HG02623 (cell line): ENCODE measurements around the gene NACC1.
"Not testable (repeated sequence)": the region's sequence is repeated elsewhere in the genome, so short reads cannot be mapped to it uniquely, and the experiment has no call there.

Experiments
- ATAC-seq: cut with Tn5 transposase; IDR thresholded peaks from one replicate; pipeline ENCODE4 v1.9.1; 2021; ENCODE audit warnings: moderate library complexity; ENCODE audit not compliant: unreplicated experiment

Gene NACC1

DNA sequence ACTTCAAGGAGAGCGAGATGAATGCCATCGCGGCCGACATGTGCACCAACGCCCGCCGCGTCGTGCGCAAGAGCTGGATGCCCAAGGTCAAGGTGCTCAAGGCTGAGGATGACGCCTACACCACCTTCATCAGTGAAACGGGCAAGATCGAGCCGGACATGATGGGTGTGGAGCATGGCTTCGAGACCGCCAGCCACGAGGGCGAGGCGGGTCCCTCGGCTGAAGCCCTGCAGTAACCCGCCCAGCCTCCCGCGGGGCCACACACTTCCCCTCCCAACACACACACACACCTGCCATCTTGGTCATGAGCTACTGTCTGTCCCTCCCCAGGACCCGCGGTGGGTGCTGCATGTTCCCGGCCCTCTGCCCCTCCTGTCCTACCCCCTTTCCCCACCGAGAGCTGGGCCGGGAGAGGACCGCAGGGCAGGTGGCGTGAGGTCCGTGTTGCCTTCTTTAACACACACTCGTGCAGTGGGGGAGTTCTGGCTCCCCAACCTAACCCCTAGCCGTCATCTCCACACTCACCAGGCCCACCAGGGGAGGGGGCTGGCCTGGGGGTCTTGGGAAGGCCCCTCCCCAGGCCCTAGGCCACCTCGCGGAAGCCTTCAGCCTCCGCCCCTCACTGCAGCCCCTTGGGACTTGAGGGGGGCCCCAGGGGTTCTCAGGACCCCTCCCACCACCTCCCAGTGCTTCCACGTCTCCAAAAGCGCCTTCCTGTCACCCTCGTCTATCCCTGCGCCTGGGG lies 20.3 kb downstream of the NACC1 start:
- ATAC-seq = no peak

DNA sequence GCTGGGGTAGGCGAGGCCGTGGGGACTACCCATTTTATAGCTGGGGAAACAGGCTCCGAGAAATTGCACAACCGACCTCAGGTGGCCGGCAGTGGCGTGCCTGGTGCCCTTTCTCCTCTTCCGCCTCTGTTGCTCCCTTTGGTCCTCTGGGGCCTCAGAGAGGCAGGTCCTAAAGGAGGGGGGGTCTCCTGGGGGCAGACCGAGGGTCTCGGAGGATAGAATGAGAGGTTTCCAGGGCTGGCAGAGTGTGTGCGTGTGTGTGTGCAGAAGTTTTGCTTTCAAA lies 20.8 kb downstream of the NACC1 start:
- ATAC-seq = no peak

DNA sequence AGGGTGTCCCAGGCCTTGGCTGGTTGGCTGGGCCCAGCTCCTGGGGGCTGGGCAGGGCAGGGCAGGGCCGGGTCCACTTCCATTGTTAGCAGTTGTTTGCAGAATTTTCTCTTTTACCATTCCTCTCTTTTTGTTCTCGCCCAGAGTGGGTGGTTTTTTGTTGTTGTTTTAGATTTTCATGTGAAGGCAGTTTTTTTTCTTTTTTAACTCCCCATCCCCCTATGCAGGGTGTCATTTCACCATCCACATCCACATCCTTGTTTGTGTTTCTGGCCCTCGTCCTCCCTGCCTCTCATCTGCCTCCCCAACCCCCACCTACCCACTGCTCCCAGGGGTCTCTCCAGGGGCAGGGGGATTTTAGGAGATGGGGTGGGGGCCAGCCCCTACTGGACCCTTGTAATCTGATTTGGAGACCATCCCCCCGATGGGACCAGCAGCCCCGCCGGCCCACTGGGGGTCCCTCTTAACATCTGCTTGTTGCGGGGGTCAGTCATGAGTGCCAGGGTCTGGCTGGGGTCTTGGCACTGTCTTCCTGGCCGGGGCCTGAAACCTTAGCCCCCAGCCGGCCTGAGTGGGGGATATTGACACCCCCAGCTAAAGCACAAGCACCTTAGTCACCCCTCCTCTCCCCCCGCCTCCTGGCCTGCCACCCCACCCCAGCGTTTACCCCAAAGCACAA lies 21.7 kb downstream of the NACC1 start:
- ATAC-seq = no peak

DNA sequence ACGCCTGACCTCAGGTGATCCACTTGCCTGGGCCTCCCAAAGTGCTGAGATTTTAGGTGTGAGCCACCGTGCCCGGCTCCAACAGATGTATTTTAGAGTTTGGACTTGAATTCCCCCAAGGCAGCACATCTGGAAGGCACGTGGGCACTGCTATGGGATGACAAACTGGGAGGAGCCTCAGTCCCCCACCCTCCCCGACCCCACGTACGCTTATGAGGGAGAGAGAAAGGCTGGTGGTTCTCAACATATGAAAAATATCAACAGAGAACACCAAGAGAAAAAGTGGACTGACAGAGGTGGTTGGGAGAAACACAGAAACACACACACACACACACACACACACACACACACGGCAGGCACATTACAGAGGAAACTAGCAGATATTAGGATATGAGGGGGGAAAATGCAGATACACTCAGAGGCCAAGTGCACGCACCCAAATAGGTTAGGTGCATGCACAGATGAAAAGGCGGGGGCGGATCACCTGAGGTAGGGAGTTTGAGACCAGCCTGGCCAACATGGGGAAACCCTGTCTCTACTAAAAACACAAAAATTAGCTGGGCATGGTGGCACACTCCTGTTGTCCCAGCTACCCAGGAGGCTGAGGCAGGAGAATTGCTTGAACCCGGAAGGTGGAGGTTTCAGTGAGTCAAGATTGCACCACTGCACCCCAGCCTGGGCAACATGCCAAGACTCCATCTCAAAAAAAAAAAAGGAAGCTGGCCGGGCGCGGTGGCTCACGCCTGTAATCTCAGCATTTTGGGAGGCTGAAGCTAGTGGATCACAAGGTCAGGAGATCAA lies 28.9 kb downstream of the NACC1 start:
- no peak for ATAC-seq

DNA sequence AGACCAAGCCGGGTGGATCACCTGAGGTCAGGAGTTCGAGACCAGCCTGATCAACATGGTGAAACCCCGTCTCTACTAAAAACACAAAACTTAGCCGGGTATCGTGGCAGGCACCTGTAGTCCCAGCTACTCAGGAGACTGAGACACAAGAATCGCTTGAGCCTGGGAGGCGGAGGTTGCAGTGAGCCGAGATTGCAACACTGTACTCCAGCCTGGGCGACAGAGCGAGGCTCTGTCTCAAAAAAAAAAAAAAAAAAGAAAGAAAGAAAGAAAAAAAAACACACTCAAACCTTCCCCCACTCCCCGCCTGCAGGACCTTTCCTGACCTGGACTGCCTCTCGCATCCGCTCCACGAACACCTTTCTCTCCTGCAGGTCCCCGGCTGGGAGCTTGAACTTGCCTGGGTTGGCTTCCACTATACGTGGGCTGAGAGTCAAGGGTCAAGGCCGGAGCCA lies 31.1 kb downstream of the NACC1 start:
- ATAC-seq = not testable (repeated sequence)

DNA sequence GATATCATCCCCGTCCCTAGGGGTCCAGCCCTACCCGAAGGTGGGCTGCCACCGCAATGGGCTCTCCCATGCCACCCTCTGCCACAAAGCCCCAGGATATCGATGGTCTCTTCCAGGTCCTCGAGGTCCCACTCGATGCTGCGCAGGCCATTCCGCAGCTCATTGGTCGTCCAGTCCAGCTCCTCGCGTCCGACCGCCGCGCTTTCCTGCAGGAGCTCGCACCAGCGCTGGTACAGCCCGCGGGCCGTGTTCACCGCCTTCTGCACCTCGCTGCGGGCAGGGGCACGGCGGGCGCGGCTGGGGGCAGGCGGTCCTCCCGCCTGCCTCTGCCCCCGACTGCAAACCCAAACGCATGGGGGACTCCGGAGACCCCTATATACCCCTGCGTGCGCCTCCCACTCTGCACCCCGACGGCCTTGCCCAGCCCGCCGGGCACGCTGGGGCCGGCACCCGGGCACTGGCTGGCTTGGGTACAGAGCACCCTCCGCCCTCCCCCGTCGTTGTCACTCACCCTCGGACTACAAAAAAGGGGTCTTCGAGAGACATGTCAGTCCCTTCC lies 31.6 kb downstream of the NACC1 start:
- ATAC-seq = no peak

DNA sequence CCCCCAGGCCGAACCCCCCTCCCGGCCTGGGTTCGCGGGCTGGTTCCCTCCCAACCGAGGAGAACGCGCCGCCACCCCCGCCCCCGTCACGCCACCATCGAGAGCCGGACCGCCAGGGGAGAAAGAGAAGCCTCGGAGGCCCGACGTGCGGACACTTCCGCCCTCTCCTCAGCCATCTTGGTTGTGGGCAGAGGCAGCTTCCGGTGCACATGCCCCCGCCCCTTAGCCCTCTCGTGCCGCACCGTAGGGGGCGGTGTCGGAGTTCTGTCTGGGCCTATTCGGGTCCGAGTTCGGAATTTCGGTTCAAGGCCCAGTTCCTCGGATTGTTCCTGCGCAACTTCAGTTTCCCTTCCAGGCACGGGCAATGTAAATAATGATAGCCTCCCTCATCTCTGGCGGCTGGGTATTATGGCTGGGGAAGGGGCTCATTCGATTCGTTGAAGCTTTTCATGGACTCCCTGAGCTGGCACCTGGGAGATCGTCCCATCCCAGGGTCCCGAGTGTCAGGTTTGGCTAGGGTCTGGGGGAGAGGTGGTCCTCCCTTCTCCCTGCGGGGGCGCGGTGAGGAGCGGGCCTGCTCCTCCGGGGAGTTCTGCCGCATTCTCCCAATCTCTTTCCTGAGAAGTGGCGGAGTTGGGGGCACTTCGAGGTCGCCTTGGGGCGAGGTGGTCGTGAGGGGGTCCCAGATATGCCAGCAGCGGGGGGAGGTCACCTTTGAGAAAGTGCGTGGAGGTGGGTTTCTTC lies 32.3 kb downstream of the NACC1 start, which contains the start of the genes IER2 and STX10:
Gene IER2 (plus strand): TSS at position 225 of the 744 bp plus-strand sequence. CDS start 2,776 bp downstream, outside the sequence.
Gene STX10 (minus strand): TSS at position 189 of the 744 bp plus-strand sequence. CDS start 202 bp downstream, outside the sequence.
- peak; percentile 36 for ATAC-seq

DNA sequence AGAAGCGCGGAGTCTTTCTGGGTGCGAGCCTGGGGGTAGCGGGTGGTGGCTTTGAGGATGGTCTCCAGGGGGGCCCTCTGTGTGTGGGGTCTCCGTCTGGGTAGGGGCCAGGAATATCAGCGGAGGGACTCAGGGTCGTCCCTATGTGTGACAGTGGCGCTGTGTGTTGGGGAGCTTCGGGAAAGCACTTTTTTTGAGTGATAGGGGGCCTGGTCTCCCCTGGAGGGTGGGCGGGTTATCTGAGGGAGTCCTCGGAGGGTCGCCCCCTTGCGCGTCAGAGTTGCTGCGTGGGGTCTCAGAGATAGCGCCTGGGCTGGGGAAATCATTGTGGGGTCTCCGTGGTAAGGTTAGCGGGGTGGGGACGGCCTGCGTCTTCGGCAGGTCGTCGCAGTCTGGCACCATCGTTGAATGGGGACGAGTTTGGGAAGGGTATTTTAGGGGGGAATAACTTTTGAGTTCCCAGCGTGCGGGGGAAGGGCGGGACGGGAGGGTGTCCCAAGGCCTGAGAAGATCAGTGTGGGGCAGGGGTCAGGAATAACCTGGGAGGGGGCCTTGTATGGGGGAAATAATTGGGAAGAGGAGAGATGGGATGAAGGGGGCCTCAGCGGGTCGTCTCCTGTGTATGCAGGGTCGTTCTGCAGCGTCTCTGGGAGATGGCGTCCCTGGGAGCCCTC lies 33.0 kb downstream of the NACC1 start:
- no peak for ATAC-seq

DNA sequence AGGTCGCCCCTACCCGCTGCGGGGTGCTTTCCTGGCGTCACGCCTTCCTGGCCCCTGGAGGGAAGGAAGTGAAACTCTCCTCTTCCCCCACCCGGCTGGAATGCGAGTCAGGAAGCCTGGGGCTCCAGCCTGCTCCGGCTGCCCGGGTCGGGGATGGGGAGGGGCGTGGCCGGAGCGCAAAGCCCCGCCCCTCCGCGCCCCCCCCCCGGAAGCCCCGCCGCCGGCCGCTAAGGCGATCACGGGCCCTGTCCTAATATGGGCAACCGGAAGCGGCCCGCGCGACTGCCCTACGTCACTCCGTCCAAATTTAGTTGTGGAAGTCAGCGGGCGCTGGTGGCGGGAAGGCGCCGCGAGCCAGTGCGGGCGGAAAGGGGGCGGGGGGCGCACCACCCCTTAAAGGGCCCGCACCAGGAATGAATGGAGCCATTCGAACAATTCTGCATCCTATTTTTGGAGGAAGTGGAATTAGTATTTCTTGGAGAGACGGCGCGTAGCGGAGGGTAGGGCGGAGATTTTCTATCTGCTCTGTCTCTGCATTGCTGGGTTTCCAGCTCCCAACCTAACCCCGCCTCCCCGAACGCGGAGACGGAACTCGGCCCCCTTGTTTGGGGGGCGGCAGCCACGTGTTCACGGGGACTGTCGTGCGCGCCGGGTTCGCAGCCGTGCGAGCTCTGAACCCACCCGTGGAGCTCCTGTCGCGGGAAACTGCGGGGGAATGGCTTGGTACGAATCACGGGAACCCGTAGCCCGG lies 33.7 kb downstream of the NACC1 start:
- peak; percentile 35 for ATAC-seq

DNA sequence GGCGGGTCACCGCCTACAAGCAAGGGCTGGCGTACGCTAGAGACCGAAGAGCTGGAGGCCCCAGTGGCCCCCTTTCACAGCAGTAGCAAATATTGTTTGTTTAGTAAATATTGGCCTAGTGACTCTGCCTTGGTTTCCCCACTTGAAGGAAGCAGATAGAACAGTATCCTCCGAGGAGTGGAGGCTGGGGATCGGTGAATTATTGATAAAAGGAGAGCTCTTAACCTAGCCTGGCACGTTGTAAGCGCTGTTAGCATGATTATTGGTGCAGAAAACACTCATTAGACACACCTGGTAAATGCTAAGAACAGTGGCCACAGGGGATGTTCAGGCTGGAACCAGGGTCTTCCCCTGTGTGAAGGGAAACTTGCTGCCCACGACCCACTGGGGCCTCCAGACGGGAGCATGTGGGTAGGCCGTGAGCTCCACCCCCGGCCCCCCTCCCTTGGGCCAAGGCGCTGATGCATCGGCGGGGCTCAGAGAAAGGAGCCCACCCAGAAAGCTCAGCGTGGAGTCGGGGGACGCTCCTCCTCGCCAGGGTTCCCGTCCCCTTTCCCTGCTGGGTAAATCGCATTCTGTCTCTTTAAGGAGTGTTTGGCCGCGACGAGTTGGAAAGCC lies 34.4 kb downstream of the NACC1 start:
- ATAC-seq = peak; percentile 1

DNA sequence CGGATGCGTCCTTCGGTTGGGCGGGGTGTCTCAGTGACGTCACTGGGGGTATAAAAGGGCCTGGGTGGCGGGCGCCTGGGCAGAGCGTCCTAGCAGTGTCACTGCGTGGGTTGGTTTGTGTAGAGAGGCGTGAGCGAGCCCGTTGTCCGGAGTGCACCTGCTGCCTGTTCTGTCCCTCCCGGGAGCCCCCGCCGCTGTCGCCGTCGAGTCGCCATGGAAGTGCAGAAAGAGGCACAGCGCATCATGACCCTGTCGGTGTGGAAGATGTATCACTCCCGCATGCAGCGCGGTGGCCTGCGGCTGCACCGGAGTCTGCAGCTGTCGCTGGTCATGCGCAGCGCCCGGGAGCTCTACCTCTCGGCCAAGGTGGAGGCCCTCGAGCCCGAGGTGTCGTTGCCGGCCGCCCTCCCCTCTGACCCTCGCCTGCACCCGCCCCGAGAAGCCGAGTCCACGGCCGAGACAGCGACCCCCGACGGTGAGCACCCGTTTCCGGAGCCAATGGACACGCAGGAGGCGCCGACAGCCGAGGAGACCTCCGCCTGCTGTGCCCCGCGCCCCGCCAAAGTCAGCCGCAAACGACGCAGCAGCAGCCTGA lies 35.0 kb downstream of the NACC1 start:
- ATAC-seq = peak; percentile 25

DNA sequence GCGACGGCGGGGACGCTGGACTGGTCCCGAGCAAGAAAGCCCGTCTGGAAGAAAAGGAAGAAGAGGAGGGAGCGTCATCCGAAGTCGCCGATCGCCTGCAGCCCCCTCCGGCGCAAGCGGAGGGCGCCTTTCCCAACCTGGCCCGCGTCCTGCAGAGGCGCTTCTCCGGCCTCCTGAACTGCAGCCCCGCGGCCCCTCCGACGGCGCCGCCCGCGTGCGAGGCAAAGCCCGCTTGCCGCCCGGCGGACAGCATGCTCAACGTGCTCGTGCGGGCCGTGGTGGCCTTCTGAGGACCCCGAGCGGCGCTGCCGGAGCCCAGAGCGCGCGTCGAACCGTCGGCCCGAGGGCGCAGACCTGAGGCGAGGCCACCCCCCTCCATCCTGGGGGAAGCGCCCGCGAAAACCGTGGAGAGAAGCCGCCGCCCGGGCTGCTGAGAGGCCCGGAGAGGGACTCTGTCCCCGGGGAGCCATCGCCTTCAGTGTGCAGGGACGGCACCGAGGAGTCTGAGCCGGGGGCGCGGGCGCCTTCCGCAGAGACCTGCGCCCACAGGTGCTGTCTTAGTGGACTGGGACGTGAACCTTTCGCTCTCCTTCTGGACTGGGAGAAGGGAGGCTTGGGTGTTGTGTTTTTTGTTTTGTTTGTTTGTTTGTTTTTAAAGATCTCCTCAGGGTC lies 35.6 kb downstream of the NACC1 start:
- no peak for ATAC-seq

DNA sequence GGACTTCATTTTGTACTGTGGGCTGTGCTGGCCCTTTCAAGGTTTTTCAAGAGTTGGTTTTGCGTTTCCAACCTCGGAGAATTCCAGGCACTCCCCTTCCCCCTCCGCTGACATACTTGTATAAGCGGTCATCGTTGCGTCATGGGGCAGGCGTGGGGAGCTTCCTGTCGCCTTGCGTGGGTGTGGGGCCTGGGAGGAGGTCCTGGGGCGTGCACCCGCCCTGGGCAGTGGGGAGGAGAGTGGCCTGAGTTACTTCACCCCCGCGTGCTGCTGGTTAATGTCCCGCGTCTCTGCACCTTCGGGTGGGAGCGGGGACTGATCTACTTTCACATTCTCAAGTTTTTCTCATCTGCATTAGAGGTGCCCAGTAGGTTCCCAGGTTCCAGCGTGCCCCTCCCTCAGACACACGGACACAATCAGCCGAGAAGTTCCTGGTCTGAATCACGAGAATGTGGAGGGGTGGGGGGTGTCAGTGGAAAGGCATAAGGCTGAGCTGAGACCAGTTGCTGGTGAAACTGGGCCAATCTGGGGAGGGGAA lies 36.2 kb downstream of the NACC1 start:
- ATAC-seq = no peak

DNA sequence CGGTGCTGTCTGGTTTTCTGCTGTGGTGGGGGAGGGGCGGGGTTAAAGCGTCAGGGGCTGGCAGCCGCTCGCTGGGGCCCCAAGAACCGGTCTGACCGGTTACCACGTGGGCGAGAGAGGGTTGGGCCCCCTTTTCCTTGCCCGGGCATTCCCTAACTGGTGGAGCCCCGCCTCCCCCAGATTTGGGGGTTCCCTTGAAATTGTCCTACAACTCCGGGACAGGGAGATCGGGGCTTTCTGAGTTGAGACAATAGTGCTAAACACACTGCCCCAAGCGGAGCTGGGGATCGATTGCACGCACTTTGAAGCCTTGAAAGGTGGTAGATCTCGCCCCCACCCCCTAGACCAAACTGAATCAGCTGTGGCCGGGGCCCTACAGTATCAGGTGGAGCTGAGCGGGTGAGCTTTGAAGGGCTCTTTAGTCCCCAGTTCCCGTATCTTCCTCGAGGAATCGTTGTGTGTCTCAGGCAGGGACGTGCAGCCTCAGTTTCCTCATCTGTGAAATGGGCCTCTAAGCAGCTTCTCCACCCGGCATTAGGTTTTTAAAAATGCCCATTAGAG lies 36.9 kb downstream of the NACC1 start:
- no peak for ATAC-seq

DNA sequence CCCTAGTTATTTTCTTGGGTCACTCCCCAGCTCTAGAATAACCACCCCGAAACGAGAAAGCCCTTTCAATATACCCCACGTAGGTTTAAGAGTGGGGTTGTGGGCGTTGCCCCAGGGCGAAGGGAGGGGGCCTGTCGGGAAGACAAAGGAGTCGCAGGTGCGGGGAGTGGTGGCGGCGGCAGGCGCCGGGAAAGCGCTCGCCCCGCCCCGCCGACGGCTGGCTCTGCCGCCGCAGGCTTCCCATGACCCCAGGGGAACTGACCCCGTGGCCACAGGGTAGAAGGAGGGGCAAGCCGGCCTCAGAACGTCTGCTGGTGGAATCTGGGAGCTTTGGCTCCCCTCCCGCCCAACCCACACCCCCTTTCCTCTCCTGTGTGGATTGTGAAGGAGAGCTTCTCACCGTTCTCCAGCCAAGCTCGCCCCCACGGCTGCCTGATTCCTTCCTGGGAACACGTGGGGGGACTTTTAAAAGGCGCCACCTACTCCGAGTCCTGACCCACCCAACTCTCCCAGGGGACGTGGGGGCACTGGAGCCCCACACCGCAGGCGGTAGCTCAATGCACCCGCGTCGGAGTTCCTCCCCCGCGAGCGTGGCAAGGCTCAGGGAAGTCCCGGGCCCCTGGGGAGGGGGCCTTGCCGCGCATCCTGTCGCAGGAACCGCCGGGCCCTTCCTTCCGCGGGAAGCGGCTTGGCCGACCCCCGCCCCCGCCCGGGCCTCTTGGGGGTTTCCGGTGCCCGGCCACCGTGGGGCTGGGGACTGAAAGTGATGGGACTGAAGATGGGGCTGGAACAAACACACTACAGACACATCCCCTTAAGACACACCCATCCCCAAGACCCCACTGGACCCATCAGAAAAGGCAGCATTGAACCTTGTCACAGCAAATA lies 37.7 kb downstream of the NACC1 start:
- no peak for ATAC-seq

DNA sequence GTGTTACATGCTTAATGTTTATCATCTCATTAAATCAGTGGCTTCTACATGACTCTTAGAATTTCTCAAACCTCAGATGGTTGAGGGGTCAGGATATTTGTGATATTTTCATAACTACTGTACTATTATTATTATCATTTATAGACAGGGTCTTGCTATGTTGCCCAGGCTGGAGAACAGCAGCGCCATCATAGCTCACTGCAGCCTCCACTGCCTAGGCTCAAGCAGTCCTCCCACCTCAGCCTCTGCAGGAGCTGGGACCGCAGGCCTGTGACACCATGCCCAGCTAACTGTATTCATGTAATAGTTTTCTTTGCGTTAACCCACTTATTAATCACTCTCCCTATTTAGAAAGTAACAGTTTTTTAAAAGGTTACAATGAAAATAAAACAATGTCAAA lies 41.6 kb downstream of the NACC1 start:
- no peak for ATAC-seq
